Keratinocyte (primary cell): ENCODE measurements around the gene MIGA1. TPM values are rescaled to one million over a fixed set of nuclear protein-coding genes. Genes with fewer than 3 reads are reported as not detected.

Experiments
- DNase-seq: peaks from one replicate; pipeline ENCODE4 v3.0.0-alpha.2; 2011; ENCODE audit warnings: low read depth, missing footprints, low spot score
- FAIRE-seq: peaks from 2 replicates; lab custom pipeline; 2011; peaks lifted over from hg19 to GRCh38; lab: Jason Lieb, UNC
- H2AFZ ChIP-seq: 2 replicates; pipeline ENCODE4 v1.6.0; 2012; ENCODE audit warnings: low read length, control low read depth, inconsistent platforms; ENCODE audit not compliant: control insufficient read depth
- H3K27ac ChIP-seq: 2 replicates; pipeline ENCODE4 v1.5.1; 2011; ENCODE audit warnings: low read length; ENCODE audit not compliant: control insufficient read depth, insufficient read depth
- H3K27me3 ChIP-seq: 3 replicates; pipeline ENCODE4 v1.6.0; 2011; ENCODE audit warnings: low read length; ENCODE audit not compliant: control insufficient read depth, insufficient read depth; ENCODE audit errors: extremely low read depth
- H3K36me3 ChIP-seq, 2 experiments: 2 replicates in 1 of 2; 3 replicates in 1 of 2; pipeline ENCODE4 v1.5.1; 2011; ENCODE audit warnings: low read length in 2 of 2, mild to moderate bottlenecking in 1 of 2; ENCODE audit not compliant: control insufficient read depth in 2 of 2, insufficient read depth in 2 of 2; ENCODE audit errors: extremely low read depth in 1 of 2
- H3K4me1 ChIP-seq: 3 replicates; pipeline ENCODE4 v1.5.1; 2011; ENCODE audit warnings: low read length; ENCODE audit not compliant: control insufficient read depth, insufficient read depth; ENCODE audit errors: extremely low read depth
- H3K4me2 ChIP-seq: 3 replicates; pipeline ENCODE4 v1.6.0; 2011; ENCODE audit warnings: low read depth, low read length; ENCODE audit not compliant: control insufficient read depth, insufficient read depth; ENCODE audit errors: extremely low read depth
- H3K4me3 ChIP-seq, 3 experiments: fragments of 200-600 bp in 1 of 3; sonication (generic) in 1 of 3; 2 replicates in 2 of 3; 3 replicates in 1 of 3; pipeline ENCODE4 v1.5.1; 2011 to 2016; ENCODE audit warnings: low read length in 3 of 3, mild to moderate bottlenecking in 3 of 3, control low read depth in 2 of 3, inconsistent platforms in 1 of 3, low read depth in 1 of 3, mixed read lengths in 1 of 3, mixed run types in 1 of 3, moderate library complexity in 1 of 3; ENCODE audit not compliant: control insufficient read depth in 2 of 3, insufficient read depth in 2 of 3; ENCODE audit errors: extremely low read depth in 1 of 3
- H3K79me2 ChIP-seq: 2 replicates; pipeline ENCODE4 v1.6.0; 2012; ENCODE audit warnings: low read length; ENCODE audit not compliant: control insufficient read depth, insufficient read depth
- H3K9ac ChIP-seq: 3 replicates; pipeline ENCODE4 v1.6.0; 2011; ENCODE audit warnings: low read length; ENCODE audit not compliant: control insufficient read depth, insufficient read depth; ENCODE audit errors: extremely low read depth
- H3K9me1 ChIP-seq: 3 replicates; pipeline ENCODE4 v1.6.0; 2011; ENCODE audit warnings: low read length; ENCODE audit not compliant: control insufficient read depth, insufficient read depth; ENCODE audit errors: extremely low read depth
- H3K9me3 ChIP-seq: 2 replicates; pipeline ENCODE4 v1.5.1; 2012; ENCODE audit warnings: low read depth, low read length; ENCODE audit not compliant: control insufficient read depth
- H4K20me1 ChIP-seq: 3 replicates; pipeline ENCODE4 v1.6.0; 2011; ENCODE audit warnings: low read length; ENCODE audit not compliant: control insufficient read depth, insufficient read depth; ENCODE audit errors: extremely low read depth
- CTCF ChIP-seq, 3 experiments: IDR thresholded peaks in 1 of 3; conservative IDR thresholded peaks in 1 of 3; optimal IDR thresholded peaks in 1 of 3; 2 replicates in 2 of 3; 3 replicates in 1 of 3; pipeline versions ENCODE3 to v1.5.1; 2011; ENCODE audit warnings: low read length in 3 of 3, mild to moderate bottlenecking in 3 of 3, moderate library complexity in 2 of 3, control low read depth in 1 of 3, inconsistent platforms in 1 of 3; ENCODE audit not compliant: insufficient read depth in 2 of 3; ENCODE audit errors: extremely low read depth in 1 of 3
- EZH2 ChIP-seq: IDR thresholded peaks from one replicate; pipeline ENCODE4 v1.6.1; 2012; ENCODE audit warnings: inconsistent platforms, mild to moderate bottlenecking, low read length, moderate library complexity
- dilution Hi-C: fragments of 300-500 bp; cut with MboI; formaldehyde crosslinking; loops from one replicate; pipeline ENCODE4 v1.7.0; 2020; ENCODE audit warnings: low sequenced_read_pairs; ENCODE audit not compliant: extremely low pct_ligation_motif_present
- polyA plus RNA-seq, 5 experiments: library from polyadenylated mRNA; depleted of rRNA in 3 of 5; stranded (reverse) in 3 of 5; stranded (forward) in 1 of 5; unstranded in 1 of 5; fragments of >200 nt; gene quantifications; 1 replicate in 1 of 5; 2 replicates in 3 of 5; 3 replicates in 1 of 5; pipeline versions ENCODE4 v1.2.1 to v1.2.3, GENCODE V29; 2011 to 2012; ENCODE audit warnings: missing spikeins in 2 of 5, low read depth in 1 of 5, low replicate concordance in 1 of 5

The MIGA1 gene
- polyA plus RNA-seq, 1 donor (not counting 4 experiments of a cell fraction or from before 2014, with no cell fraction given), result 8.5 TPM

- H2AFZ ChIP-seq, result no peak overlapping the region
- DNase-seq, result no peak
- no peaks in the 10 kb centered on the region for H3K9me3 ChIP-seq
- dilution Hi-C loops, result no loop called here
- H3K9ac ChIP-seq, result no peak overlapping the region
- no peaks in the 10 kb centered on the region for H3K27me3 ChIP-seq
- no peaks in the 10 kb centered on the region for H3K9me1 ChIP-seq
- no peak overlapping the region for H3K27ac ChIP-seq
- no peak for FAIRE-seq
- no peak overlapping the region for H3K4me2 ChIP-seq
- H3K79me2 ChIP-seq, result no peaks in the 10 kb centered on the region
- peaks cover 27% of the 10 kb centered on the region for H3K4me1 ChIP-seq
- TF ChIP-seq CTCF (optimal IDR thresholded peaks at IDR 0.05 in 1 of 3, IDR thresholded peaks at IDR 0.05 in 1 of 3, conservative IDR thresholded peaks at IDR 0.05 in 1 of 3; ENCODE audit: extremely low read depth in 1 of 3, insufficient read depth in 2 of 3, low read length in 3 of 3), result no peak
- TF ChIP-seq EZH2, result no peak
- H3K36me3 ChIP-seq, result no peaks in the 10 kb centered on the region
- H4K20me1 ChIP-seq, result no peaks in the 10 kb centered on the region
- H3K4me3 ChIP-seq, result no peak overlapping the region
Observed at GRCh38 chr1:77829851-77830250, 50.4 kb downstream of the MIGA1 start.

DNA sequence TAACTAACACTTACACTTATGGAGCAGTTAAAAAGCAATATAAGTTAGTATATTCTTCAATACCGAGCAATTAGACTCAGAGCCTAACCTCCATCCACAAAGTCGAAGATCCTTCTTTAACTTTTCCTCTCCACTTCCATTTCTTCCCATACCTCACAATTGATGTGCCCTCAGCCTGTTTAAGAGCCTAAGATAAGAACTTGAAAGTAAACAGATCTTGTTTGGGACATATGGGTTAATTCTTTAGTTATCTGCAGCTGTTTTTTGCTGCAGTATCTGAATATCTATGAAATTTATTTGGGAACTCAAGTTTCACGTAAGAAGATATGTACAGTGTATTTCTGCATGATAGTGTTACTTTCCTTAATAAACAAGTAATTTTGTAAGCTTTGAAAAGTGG is 51.5 kb downstream of the MIGA1 start:
- no peak overlapping the region for H3K4me3 ChIP-seq
- no peak for FAIRE-seq
- no peak overlapping the region for H3K27ac ChIP-seq
- H3K36me3 ChIP-seq, result no peaks in the 10 kb centered on the region
- H3K27me3 ChIP-seq, result no peaks in the 10 kb centered on the region
- dilution Hi-C loops, result no loop called here
- no peak for DNase-seq
- H3K9me1 ChIP-seq, result no peaks in the 10 kb centered on the region
- no peak overlapping the region for H3K9ac ChIP-seq
- no peaks in the 10 kb centered on the region for H4K20me1 ChIP-seq
- H2AFZ ChIP-seq, result no peak overlapping the region
- H3K9me3 ChIP-seq, result no peaks in the 10 kb centered on the region
- no peak for TF ChIP-seq CTCF (optimal IDR thresholded peaks at IDR 0.05 in 1 of 3, IDR thresholded peaks at IDR 0.05 in 1 of 3, conservative IDR thresholded peaks at IDR 0.05 in 1 of 3; ENCODE audit: extremely low read depth in 1 of 3, insufficient read depth in 2 of 3, low read length in 3 of 3)
- no peak for TF ChIP-seq EZH2
- no peak overlapping the region for H3K4me2 ChIP-seq
- H3K79me2 ChIP-seq, result no peaks in the 10 kb centered on the region
- H3K4me1 ChIP-seq, result peaks cover 19% of the 10 kb centered on the region
